H9 (cell line): ENCODE data around the gene PDCD1. TPM values are rescaled to one million over a fixed set of nuclear protein-coding genes. Genes with fewer than 3 reads are reported as not detected.

ENCODE experiments used
- DNase-seq: peaks from one replicate; pipeline ENCODE4 v3.0.0-alpha.2; 2017
- H2AFZ ChIP-seq: one replicate; pipeline ENCODE4 v1.6.1; 2013; ENCODE audit warnings: mild to moderate bottlenecking, low read length, control low read depth, moderate library complexity
- H2AK5ac ChIP-seq: 2 replicates; pipeline ENCODE4 v1.6.1; 2013; ENCODE audit warnings: low read length, control low read depth, mixed read lengths; ENCODE audit not compliant: insufficient read length
- H2BK120ac ChIP-seq: one replicate; pipeline ENCODE4 v1.6.1; 2013; ENCODE audit warnings: low read depth, mild to moderate bottlenecking, low read length, control low read depth, inconsistent platforms; ENCODE audit not compliant: poor library complexity, severe bottlenecking
- H2BK12ac ChIP-seq: 2 replicates; pipeline ENCODE4 v1.6.1; 2013; ENCODE audit warnings: low read length, control low read depth, mixed read lengths, low read depth; ENCODE audit not compliant: insufficient read length
- H2BK15ac ChIP-seq: 2 replicates; pipeline ENCODE4 v1.6.1; 2013; ENCODE audit warnings: low read depth, low read length, control low read depth
- H2BK20ac ChIP-seq: one replicate; pipeline ENCODE4 v1.6.1; 2013; ENCODE audit warnings: low read depth, mild to moderate bottlenecking, low read length, control low read depth, inconsistent platforms; ENCODE audit not compliant: poor library complexity, severe bottlenecking
- H2BK5ac ChIP-seq: 2 replicates; pipeline ENCODE4 v1.6.1; 2013; ENCODE audit warnings: low read length, control low read depth, mixed read lengths; ENCODE audit not compliant: insufficient read length
- H3K14ac ChIP-seq: 2 replicates; pipeline ENCODE4 v1.6.1; 2013; ENCODE audit warnings: low read length, control low read depth; ENCODE audit not compliant: insufficient read depth
- H3K18ac ChIP-seq: 2 replicates; pipeline ENCODE4 v1.6.1; 2013; ENCODE audit warnings: low read depth, mild to moderate bottlenecking, mixed read lengths, low read length, control low read depth; ENCODE audit not compliant: insufficient read length
- H3K23ac ChIP-seq: 2 replicates; pipeline ENCODE4 v1.6.1; 2013; ENCODE audit warnings: low read length, control low read depth, mixed read lengths, low read depth; ENCODE audit not compliant: insufficient read length
- H3K23me2 ChIP-seq: 2 replicates; pipeline ENCODE4 v1.6.1; 2013; ENCODE audit warnings: low read depth, mild to moderate bottlenecking, mixed read lengths, low read length, control low read depth; ENCODE audit not compliant: insufficient read length, poor library complexity, severe bottlenecking
- H3K27ac ChIP-seq: 2 replicates; pipeline ENCODE4 v1.5.1; 2013; ENCODE audit warnings: low read length, control low read depth, mixed read lengths, low read depth; ENCODE audit not compliant: insufficient read length
- H3K27me3 ChIP-seq: 2 replicates; pipeline ENCODE4 v1.6.1; 2013; ENCODE audit warnings: low read length, control low read depth, inconsistent platforms; ENCODE audit not compliant: insufficient read depth
- H3K4ac ChIP-seq: 2 replicates; pipeline ENCODE4 v1.6.1; 2013; ENCODE audit warnings: low read depth, mild to moderate bottlenecking, control low read depth, inconsistent platforms, low read length, moderate library complexity
- H3K4me1 ChIP-seq: 2 replicates; pipeline ENCODE4 v1.6.1; 2013; ENCODE audit warnings: low read length, control low read depth, inconsistent platforms; ENCODE audit not compliant: insufficient read depth
- H3K4me2 ChIP-seq: 2 replicates; pipeline ENCODE4 v1.6.1; 2013; ENCODE audit warnings: low read length, control low read depth, mixed read lengths; ENCODE audit not compliant: insufficient read length, insufficient read depth
- H3K56ac ChIP-seq: 2 replicates; pipeline ENCODE4 v1.6.1; 2013; ENCODE audit warnings: low read depth, mild to moderate bottlenecking, mixed read lengths, low read length, control low read depth; ENCODE audit not compliant: insufficient read length
- H3K79me1 ChIP-seq: 2 replicates; pipeline ENCODE4 v1.6.1; 2013; ENCODE audit warnings: low read depth, mild to moderate bottlenecking, moderate library complexity, low read length, control low read depth, inconsistent platforms; ENCODE audit not compliant: insufficient read depth, poor library complexity, severe bottlenecking
- H3K79me2 ChIP-seq: 2 replicates; pipeline ENCODE4 v1.6.1; 2013; ENCODE audit warnings: low read length, control low read depth, inconsistent platforms; ENCODE audit not compliant: insufficient read depth
- H3K9ac ChIP-seq: 2 replicates; pipeline ENCODE4 v1.6.1; 2013; ENCODE audit warnings: low read length, control low read depth, mixed read lengths; ENCODE audit not compliant: insufficient read length; ENCODE audit errors: extremely low read depth
- H3K9me3 ChIP-seq: one replicate; pipeline ENCODE4 v1.6.1; 2013; ENCODE audit warnings: low read depth, low read length, inconsistent platforms; ENCODE audit not compliant: control insufficient read depth
- H3T11ph ChIP-seq: one replicate; pipeline ENCODE4 v1.6.1; 2013; ENCODE audit warnings: mild to moderate bottlenecking, low read length, control low read depth, inconsistent platforms
- H4K20me1 ChIP-seq: one replicate; pipeline ENCODE4 v1.6.1; 2013; ENCODE audit not compliant: control insufficient read depth, insufficient read length, insufficient read depth
- H4K5ac ChIP-seq: 2 replicates; pipeline ENCODE4 v1.6.1; 2013; ENCODE audit warnings: low read depth, mild to moderate bottlenecking, mixed read lengths, low read length, control low read depth; ENCODE audit not compliant: insufficient read length
- H4K8ac ChIP-seq: replicated peaks from 2 replicates; pipeline ENCODE4 v1.6.1; 2013; ENCODE audit warnings: low read length, control low read depth, mixed read lengths, low read depth; ENCODE audit not compliant: insufficient read length
- H4K91ac ChIP-seq: 2 replicates; pipeline ENCODE4 v1.6.1; 2013; ENCODE audit warnings: low read depth, mild to moderate bottlenecking, moderate library complexity, mixed read lengths, low read length, control low read depth; ENCODE audit not compliant: insufficient read length
- H3K27ac Mint-ChIP-seq, 3 experiments: 2 replicates in 2 of 3; 3 replicates in 1 of 3; pipeline ENCODE4 v1.8.0; 2020 to 2021; ENCODE audit warnings: mixed read lengths in 3 of 3, mild to moderate bottlenecking in 1 of 3, moderate library complexity in 1 of 3
- H3K27me3 Mint-ChIP-seq: 2 replicates; pipeline ENCODE4 v1.8.0; 2021; ENCODE audit warnings: low read depth, mild to moderate bottlenecking, moderate library complexity, mixed read lengths
- H3K36me3 Mint-ChIP-seq, 3 experiments: 2 replicates in 2 of 3; 3 replicates in 1 of 3; pipeline ENCODE4 v1.8.0; 2020 to 2021; ENCODE audit warnings: low read depth in 3 of 3, mixed read lengths in 3 of 3; ENCODE audit not compliant: insufficient read depth in 1 of 3
- H3K4me1 Mint-ChIP-seq, 2 experiments: 2 replicates each; pipeline ENCODE4 v1.8.0; 2020; ENCODE audit warnings: mixed read lengths in 2 of 2
- H3K4me3 Mint-ChIP-seq, 2 experiments: 2 replicates in 1 of 2; 3 replicates in 1 of 2; pipeline ENCODE4 v1.8.0; 2020 to 2021; ENCODE audit warnings: mild to moderate bottlenecking in 2 of 2, mixed read lengths in 2 of 2, moderate library complexity in 1 of 2
- H3K9me3 Mint-ChIP-seq, 2 experiments: 2 replicates in 1 of 2; 3 replicates in 1 of 2; pipeline ENCODE4 v1.8.0; 2020; ENCODE audit warnings: mild to moderate bottlenecking in 2 of 2, mixed read lengths in 2 of 2, moderate library complexity in 1 of 2
- WGBS: extraction: QIAGEN DNeasy Blood & Tissue Kit; methylation state at CpG from one replicate; pipeline ENCODE4 v1.1.7; 2013; ENCODE audit warnings: missing lambda C conversion rate, low lambda C conversion rate, mixed read lengths; ENCODE audit not compliant: insufficient read length; ENCODE audit errors: extremely low coverage; 5-methylcytosine and 5-hydroxymethylcytosine counted together
- total RNA-seq: library from RNA; stranded (reverse); gene quantifications from 2 replicates; pipeline ENCODE4 v1.2.1, GENCODE V29; 2021
- TF ChIP-seq, protein P1 (sequence below): fragments of 200-600 bp; sonication (generic); conservative IDR thresholded peaks from 3 replicates; pipeline ENCODE4 v1.8.0; 2021; ENCODE audit warnings: antibody characterized with exemption, mild to moderate bottlenecking

Gene PDCD1
- total RNA-seq, 1 experiment from 2014 or later = 1.6 TPM

DNA sequence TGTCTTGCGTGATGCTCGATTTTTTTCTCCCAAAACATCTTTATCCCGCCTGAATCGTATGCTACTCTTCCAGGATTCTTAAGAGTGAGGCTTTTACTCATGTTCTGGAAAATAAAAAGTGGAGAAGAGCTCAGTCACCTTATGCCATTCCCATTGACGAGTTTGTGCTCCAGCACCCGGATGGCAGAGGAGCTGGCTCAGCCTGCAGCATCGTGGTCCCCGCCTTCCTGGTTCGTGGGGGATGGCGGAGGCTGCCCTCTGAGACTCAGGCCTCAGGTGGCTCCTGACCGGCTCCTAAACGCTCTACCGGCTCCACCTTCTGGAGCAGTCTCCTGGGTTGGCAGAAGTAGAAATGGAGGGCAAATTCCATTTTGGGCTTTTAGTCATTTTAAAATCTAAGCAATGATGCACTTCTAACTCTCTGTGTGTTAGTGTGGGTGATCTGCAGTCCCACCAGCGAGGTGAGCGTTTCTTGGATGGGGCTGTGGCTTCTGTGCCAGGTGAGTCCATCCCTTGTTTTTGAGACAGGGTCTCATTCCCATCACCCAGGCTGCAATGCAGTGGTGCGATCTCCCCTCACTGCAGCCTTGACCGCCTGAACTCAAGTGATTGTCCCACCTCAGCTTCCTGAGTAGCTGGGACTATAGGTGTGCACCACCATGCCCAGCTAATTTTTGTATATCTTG lies 38.7 kb upstream of the PDCD1 start:
- Histone ChIP-seq H3K27ac (no peak overlapping the region), H2AK5ac (no peak overlapping the region), H3K27me3 (no peaks in the 10 kb centered on the region; the same call in 1 of the 2 replicates), H3K23me2 (peaks cover 5% of the 10 kb centered on the region), H3K14ac (no peak overlapping the region), H3K4me1 (no peaks in the 10 kb centered on the region; the same call in 1 of the 2 replicates), H3K18ac (no peak overlapping the region), H4K5ac (no peak overlapping the region), H3K9ac (no peak overlapping the region), H3K4me2 (no peak overlapping the region), H2BK5ac (no peak overlapping the region), H3K9me3 (no peaks in the 10 kb centered on the region), H2BK120ac (no peak overlapping the region), H3K79me2 (no peaks in the 10 kb centered on the region), H3K23ac (no peak overlapping the region), H2BK20ac (no peak overlapping the region), H4K91ac (no peak overlapping the region), H3K56ac (no peak overlapping the region), H3K79me1 (no peaks in the 10 kb centered on the region), H4K8ac (no peak overlapping the region), H2AFZ (no peak overlapping the region), H3T11ph (no peak overlapping the region), H4K20me1 (no peaks in the 10 kb centered on the region), H2BK12ac (no peak overlapping the region), H2BK15ac (no peak overlapping the region), H3K4ac (no peak overlapping the region)
- Mint-ChIP-seq H3K4me1 (peaks cover 20 to 34% of the 10 kb centered on the region in 2 experiments), H3K9me3 (no peaks in the 10 kb centered on the region; a peak in 2 of 5 replicates), H3K27me3 (peaks cover 3% of the 10 kb centered on the region; the same call in 1 of the 2 replicates), H3K36me3 (peaks cover 0 to 7% (median 0%) of the 10 kb centered on the region in 3 experiments; a peak in 3 of 7 replicates), H3K4me3 (no peak overlapping the region), H3K27ac (peak overlapping the region in 1 of 3 experiments; percentile 58; a peak in 1 of 7 replicates)
- peak; percentile 22 for DNase-seq
- TF ChIP-seq, protein P1, sequence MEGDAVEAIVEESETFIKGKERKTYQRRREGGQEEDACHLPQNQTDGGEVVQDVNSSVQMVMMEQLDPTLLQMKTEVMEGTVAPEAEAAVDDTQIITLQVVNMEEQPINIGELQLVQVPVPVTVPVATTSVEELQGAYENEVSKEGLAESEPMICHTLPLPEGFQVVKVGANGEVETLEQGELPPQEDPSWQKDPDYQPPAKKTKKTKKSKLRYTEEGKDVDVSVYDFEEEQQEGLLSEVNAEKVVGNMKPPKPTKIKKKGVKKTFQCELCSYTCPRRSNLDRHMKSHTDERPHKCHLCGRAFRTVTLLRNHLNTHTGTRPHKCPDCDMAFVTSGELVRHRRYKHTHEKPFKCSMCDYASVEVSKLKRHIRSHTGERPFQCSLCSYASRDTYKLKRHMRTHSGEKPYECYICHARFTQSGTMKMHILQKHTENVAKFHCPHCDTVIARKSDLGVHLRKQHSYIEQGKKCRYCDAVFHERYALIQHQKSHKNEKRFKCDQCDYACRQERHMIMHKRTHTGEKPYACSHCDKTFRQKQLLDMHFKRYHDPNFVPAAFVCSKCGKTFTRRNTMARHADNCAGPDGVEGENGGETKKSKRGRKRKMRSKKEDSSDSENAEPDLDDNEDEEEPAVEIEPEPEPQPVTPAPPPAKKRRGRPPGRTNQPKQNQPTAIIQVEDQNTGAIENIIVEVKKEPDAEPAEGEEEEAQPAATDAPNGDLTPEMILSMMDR = no peak
- WGBS = no CpG with 5 or more reads among the region's 17 CpGs
